NCI-H524 treated with DMSO at 0.1 percent for 48 hours (cell line): ENCODE data around the gene HSBP1L1.

Source experiments
- DNase-seq: peaks from one replicate; lab custom pipeline; 2025; lab: John Stamatoyannopoulos, UW

HSBP1L1 gene

DNA sequence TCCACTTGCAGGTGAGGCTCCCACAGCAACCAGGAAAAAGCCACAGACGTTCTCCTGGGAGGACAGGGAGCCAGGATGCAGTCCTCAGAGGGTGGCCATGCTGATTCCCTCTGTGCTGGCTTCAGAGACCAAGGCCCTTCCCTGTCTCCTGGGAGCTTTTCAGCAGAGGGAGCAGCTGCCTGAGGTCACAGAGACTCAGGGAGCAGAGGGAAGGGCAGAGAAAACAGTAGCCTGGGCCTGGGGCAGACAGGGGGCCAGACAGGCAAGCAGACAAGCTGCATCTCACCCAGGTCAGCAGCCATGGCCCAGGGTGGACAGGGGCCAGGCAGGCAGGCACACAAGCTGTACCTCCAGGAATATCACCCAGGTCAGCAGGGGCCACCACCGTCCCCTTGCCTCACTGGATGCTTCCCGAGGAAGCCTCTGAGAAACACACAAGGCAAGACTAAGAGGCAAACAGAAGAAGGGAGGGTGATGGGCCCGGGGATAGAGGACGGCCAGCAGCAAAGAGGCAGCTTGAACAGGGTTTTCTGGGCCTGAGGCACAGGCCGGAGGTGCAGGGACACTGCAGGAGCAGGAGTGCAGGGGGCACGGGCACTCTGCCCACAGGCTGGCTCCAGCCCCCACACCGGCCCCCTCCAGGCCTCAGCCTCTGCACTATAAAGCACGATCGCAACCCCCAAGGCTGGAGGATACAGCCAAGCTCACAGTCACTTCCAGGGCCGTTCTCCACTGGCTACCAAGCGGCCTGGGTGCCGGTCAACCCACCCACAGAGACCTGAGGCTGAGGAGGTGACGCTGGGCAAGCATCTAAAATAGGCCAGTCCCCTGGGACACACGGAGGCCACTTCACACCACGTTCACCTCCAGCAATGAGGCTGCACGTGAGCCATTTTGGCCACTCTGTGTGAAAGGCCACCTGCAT lies 19.1 kb upstream of the HSBP1L1 start:
- DNase-seq, result no peak

DNA sequence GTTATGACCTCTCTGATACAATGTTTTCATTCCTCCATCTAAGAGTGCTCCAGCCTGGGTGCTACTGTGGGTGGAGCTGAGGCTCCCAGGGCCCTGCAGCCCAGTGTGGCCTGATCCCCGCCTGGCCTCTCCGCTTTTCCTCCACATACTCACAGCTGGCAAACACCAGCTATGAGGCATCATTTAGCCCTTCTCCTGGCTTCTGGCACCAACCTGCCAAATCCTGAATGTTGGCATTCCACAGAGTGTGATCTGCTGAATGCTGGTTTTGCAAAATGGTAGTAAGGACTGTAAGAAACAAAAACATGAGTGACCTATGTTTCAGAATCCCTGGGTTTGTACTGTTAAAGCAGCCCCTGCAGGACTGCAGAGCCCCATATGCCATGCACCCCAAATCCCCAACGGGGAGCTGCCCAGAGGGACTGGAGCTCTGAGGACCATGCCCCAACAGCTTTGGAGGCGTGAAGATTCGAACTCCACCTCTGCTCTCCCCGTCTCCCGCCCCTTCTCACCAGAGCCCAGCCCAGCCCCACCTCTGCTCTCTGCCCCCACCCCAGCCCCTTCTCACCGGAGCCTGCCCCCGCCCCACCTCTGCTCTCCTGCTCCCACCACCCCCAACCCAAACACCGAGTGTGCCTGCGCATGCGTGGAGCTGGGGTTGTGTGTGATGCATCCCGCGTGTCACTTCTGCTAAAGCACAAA lies 17.2 kb upstream of the HSBP1L1 start:
- DNase-seq, result no peak

DNA sequence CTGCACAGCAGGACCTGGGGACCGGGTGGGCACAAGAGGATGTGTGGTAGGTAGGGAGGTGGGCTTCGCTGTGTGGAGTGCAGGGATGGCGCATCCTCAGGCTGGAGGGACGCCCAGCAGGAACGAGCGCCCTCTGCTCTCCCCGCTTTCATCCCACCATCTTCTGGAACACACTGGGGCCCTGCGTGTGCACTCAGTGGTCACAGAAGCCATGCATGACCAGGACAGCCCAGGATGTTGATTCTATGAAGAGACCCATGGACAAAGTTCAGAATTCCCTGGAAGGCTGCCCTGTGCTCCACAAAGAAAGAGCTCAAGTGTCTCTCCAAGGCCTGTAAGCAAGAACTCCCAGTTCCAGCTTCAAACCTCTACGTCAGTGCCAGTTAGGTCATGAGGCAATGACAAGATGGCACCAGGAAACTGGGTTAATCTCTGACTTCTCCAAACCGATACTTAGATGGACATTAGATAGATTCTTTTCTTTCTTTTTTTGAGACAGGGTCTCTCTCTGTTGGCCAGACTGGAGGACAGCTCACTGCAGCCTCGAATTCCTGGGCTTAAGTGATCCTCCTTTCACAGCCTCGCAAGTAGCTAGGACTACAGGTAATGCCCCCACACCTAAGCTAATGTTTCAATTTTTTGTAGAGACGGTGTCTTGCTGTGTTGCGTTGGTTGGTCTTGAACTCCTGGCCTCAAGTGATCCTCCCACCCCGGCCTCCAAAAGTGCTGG lies 16.4 kb upstream of the HSBP1L1 start:
- DNase-seq, result no peak

DNA sequence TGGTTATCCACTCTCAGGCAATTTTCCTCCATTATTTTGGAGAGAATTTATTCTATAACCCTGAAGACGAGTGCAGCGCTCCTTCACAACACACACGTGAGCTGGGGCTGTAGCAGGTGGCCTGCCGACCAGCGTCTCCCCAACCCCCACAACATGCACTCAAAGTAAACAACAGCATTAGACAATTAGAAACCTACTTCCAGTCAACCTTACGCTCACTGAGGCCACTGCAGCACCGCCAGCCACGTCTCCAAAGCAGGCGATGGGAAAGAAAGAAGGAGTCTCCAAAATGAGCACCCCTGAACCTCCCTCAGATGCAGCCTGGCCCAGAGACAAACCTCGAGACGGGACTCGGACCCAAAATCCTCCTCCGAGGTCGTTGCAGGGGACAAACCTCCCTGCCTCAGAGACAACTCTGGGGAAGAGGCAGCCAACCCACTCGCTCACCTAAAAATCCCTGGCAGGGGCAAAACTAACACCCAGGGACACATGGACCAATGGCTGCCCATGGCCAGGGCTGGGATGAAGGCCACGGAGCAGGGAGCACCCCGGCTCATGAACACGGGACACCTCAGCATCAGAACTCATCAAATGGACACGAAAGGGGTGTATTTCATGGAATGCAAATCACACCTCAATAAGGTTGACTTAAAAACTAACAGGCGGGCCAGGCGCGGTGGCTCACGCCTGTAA lies 15.6 kb upstream of the HSBP1L1 start:
- no peak for DNase-seq

DNA sequence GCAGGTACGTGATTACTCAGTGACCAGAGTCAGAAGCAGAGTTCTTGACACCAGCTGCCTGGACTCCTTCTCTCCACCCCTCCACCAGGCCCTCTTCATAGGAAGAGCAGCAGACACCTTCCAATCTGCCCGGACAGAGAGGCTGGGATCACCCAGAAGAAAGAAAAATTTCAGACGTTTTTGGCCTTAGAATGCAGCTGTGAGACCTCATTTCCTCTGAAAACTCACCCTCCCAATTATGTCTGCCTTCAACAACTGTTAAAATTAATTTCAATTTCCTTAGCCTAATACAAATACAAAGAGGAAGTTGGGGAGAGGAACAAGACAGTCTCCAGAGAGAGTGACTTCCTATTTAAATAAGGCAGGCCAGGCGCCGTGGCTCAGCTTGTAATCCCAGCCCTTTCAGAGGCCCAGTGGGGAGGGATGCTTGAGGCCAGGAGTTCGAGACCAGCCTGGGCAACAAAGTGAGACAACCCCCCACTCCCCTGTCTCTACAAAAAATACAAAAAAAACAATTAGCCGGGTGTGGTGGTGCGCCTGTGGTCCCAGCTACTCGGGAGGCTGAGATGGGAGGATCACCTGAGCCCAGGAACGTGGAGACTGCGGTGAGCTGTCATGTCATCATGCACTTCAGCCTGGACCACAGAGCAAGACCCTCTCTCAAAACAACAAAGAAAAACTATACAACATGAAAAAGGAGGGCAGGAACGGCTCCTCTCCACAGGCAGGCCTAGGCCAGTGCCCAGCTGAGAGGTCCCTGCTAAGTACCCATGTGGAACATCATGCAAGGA lies 14.6 kb upstream of the HSBP1L1 start:
- DNase-seq, result no peak

DNA sequence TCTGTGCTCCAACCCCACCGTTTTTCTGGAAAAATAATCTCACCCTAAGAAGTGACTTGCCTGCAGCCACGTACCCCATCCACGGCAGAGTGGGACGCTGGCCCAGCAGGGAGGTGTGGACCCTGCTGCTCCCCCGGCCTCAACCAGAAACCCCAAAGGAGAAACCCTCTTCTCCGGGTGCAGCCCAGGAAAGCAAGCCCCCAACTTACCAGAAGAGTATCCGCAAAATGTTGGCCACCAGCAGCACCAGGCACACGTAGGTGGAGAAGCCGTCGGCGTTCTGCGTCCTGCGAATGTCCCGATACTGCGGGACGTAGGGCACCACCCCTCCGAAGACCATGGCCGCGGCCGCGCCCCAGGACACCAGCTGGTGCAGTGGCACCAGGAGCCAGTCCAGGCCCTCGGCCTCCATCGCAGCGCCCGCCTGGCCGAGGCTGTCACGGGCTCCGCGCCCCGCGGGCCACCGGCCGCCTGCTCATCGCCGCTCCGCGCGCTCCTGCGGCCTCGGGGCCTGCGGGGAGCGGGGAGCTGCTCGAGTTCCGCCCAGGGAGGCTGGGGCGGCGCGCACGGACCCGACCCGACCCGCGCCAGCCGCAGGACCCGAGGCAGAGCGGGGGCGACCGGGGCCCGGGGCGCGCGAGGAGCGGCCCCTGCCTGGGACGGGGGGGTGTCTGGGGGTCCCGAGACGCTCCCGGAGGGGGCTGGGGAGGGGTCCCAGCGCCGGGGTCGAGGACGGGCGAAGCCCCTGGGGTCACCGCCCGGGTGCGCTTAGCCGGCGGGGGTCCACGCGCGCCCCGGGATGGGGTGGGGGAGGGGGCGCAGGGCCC lies 13.7 kb upstream of the HSBP1L1 start:
- DNase-seq, result no peak

DNA sequence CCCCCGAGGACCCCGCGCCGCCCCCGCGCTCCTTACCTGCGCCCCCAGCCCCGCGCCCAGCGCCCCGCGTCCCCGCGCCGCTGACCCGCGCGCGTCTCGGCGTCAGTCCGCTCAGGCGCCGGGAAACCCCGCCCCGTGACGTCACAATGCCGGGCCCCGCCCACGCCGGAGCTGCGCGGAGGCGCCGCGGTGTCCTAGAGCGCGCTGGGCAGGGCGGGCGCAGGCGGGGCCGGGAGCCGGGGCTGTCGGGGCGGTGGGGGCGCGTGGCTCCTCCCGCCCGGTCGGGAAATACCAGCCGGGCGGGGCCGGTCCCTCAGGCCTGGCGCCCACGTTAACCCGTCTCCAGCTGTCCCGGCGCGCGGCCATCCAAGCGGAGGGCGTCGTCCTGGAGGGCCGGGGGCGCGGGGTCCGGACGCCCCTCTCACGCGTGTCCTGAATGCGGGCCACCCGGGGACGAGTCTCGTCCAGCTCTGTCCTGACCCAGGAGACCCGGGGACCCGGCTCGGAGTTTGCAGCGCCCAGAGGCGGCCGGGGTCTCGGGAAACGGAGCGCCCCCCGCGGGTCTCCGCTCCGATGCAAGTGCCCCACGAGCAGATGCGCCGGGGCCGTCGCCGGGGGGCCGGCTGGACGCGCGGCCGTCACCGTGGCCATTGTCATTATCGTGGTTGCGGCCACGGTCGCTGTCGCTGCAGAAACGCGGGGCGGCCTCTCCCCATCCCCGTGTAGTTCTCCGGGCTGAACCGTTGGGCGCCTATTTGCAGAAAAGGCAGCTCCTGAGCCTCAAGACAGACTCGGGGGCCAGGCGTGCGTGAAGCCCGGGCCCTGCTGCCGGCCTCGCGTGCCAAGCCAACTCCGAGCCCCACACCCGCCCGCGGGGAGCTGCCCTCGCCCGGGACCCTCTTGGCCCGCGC lies 12.6 kb upstream of the HSBP1L1 start, which contains the start of gene SLC66A2:
Gene SLC66A2 (minus strand): TSS at position 109 of the 911 bp plus-strand sequence. CDS start 727 bp downstream, outside the sequence.
- no peak for DNase-seq

DNA sequence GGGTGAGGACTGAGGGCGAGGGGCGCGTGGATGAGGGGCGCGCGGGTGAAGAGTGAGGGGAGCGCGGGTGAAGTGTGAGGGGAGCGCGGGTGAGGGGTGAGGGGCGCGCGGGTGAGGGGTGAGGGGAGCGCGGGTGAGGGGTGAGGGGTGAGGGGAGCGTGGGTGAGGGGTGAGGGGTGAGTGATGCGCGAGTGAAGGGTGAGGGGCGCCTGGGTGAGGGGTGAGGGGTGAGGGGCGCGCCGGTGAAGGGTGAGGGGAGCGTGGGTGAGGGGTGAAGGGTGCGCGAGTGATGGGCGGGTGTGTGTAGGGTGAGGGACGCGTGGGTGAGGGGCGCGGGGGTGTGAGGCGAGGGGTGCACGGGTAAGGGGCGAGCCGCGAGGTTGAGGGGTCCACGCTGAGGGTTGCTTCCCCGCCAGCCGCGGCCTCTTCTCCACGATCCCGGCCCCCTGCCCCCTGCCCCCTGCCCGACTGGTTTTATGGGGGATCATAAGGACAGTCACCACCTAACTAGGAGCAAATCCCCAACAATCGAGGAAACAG lies 11.9 kb upstream of the HSBP1L1 start:
- no peak for DNase-seq

DNA sequence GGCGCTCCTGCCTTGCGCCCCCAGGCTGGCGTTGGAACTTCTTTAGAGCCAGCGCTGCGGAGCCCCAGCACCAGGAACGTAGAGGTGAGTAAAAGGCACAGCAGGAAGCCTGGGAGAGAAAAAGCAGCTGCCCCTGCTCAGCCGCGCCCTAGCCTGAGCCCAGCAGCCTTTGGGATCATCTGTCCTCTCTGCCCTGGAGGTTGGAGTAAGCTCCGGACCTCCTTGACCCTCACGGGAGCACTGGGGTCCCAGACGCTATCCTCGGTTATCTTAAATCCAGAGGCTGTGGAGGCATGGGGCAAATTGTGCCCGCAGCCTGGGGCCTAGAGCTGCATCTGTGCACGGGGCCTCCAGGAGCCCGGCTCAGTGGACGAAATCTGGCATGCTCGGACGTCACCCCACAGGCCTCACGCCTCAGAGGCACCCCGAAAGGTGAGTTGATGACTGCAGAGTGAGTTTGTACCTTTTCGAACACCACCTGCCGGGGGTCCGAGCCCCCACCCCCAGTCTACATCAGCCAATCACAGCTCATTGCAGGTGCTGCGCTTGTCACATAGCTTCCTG lies 11.4 kb upstream of the HSBP1L1 start:
- DNase-seq, result no peak

DNA sequence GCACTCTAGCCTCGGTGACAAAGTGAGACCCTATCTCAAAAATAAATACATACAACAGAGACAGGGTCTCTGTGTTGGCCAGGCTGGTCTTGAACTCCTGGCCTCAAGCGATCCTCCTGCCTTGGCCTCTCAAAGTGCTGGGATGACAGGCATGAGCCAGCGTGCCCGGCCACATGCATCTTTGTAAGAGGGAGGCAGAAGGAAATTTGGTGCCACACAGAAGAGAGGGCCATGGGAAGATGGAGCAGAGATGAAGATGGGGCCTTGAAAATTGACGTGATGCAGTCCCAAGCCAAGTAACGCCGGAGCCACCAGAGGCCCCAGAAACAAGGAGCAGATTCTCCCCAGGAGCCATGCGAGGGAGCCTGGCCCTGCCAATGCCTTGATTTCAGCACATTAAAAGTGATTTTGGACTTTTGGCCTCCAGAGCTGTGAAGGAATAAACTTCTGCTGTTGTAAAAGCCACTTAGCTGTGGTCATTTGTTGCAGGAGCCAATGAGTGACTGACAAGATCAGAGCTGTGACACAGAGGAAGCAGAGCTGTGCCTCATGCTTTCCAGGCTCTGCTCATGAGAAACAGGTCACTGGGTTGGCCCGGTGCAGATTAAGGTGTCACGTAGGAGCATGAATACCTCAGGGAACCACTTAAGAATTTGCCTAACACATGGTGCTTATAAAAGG lies 10.3 kb upstream of the HSBP1L1 start:
- no peak for DNase-seq

DNA sequence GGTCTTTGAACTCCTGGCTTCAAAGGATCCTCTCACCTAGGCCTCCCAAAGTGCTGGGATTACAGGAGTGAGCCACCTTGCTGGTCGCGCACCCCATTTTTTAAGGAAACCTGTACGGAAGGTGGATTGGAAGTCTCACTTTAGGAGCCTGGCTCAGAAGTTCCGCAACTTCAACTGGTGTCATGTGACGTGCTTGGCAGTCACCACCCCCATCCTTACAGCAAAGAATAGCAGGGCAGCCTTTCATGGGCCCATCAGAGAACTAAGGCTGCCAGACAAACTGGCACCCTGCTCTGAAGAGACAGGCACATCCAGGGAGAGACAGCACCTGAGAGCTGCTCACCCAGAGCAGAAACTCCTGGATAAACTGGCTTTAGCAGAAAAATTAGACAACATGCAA lies 9.7 kb upstream of the HSBP1L1 start:
- DNase-seq, result no peak

DNA sequence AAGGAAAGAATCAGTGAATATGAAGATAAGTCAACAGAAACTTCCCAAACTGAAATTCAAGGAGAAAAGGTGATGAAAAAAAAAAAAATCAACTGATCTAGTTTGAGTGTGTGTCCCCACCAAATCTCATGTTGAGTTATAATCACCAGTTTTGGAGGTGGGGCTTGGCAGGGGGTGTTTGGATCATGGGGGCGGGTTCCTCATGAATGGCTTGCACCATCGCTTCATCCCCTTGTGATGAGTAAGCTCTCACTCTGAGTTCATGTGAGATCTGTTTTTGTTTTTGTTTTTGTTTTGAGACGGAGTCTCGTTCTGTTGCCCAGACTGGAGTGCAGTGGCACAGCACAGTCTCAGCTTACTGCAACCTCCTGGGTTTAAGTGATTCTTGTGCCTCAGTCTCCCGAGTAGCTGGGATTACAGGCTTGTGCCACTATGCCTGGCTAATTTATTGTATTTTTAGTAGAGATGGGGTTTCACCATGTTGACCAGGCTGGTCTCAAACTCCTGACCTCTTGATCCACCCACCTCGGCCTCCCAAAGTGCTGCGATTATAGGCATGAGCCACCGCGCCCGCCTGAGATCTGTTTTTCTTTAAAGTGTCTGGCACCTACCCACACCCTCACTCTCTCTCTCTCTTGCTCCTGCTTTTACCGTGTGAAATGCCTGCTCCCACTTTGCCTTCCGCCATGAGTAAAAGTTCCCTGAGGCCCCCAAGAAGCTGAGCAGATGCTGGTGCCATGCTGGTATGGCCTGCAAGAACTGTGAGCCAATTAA lies 9.0 kb upstream of the HSBP1L1 start:
- DNase-seq, result no peak

DNA sequence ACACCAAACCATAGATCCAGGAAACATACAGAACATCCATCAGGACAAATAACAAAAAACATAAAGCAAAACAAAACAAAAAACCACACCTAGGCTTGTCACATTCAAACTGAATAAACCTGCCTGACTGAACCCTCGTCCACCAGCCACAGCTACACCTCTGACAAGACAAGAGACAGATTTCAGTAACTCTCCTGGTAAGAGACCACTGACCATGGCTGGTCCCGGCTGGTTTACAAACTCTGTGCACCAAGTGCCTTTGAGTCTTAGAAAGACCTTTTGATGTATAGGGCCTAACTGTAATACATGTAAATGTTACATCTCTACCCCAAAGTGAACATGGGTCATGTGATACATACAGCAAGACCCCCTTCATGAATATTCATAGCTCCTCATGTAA lies 8.2 kb upstream of the HSBP1L1 start:
- DNase-seq, result no peak

DNA sequence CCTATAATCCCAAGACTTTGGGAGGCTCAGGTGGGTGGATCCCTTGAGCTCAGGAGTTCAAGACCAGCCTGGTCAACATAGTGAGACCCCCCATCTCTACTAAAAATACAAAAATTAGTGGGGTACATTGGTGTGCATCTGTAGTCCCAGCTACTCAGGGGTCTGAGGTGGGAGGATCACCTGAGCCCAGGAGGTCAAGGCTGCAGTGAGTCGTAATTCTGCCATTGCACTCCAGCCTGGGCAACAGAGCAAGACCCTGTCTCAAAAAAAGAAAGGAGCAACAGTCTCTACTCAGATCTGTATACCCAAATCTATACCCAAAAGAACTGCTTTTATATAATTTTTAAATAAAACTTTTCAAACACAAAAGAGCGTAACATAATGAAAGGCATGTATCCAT lies 5.5 kb upstream of the HSBP1L1 start:
- DNase-seq, result no peak

DNA sequence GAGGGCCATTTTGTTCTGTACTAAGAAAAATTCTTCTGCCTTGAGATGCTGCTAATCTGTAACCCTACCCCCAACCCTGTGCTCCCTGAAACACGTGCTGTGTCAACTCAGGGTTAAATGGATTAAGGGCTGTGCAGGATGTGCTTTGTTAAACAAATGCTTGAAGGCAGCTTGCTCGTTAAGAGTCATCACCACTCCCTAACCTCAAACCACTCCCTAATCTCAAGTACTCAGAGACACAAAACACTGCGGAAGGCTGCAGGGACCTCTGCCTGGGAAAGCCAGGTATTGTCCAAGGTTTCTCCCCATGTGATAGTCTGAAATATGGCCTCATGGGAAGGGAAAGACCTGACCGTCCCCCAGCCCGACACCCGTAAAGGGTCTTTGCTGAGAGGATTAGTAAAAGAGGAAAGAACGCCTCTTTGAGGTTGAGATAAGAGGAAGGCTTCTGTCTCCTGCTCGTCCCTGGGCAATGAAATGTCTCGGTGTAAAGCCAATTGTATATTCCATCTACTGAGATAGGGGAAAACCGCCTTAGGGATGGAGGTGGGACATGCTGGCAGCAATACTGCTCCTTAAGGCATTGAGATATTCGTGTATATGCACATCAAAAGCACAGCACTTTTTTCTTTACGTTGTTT lies 4.2 kb upstream of the HSBP1L1 start:
- peak; percentile 56 for DNase-seq

DNA sequence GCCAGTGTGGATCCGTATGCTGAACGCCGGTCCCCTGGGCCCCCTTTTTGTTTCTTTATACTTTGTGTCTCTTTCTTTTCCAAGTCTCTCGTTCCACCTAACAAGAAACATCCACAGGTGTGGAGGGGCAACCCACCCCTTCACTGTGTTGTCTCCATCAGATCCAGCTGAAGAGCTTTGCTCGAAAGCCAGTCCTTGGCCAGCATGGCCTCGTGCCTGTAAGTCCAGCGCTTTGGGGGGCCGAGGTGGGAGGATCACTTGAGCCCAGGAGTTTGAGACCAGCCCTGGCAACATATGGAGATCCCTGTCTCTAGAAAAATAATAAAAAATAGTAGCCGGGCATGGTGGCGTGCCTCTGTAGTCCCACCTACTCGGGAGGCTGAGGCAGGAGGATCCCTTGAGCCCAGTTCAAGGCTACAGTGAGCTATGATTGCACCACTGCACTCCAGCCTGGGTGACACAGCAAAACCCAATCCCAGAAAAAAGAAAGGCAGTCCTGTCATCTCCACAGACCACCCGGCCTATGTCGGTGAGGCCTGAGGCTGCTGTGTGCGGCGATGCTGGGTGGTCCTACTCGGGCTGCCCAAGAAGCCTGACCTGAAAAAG lies 3.4 kb upstream of the HSBP1L1 start:
- no peak for DNase-seq
